DND-41 (cell line): ENCODE results near the gene RMI2.

Source experiments
- EZH2 ChIP-seq: IDR thresholded peaks from 3 replicates; pipeline ENCODE4 v1.6.1; 2012; ENCODE audit warnings: borderline replicate concordance, low read depth, mild to moderate bottlenecking, moderate library complexity, low read length, inconsistent platforms; ENCODE audit not compliant: severe bottlenecking
- TF ChIP-seq, protein P1 (sequence below): IDR thresholded peaks from 2 replicates; pipeline ENCODE4 v1.5.1; 2012; ENCODE audit warnings: borderline replicate concordance, low read length, moderate library complexity, mild to moderate bottlenecking; ENCODE audit not compliant: poor library complexity, severe bottlenecking; ENCODE audit errors: extremely low read depth

DNA sequence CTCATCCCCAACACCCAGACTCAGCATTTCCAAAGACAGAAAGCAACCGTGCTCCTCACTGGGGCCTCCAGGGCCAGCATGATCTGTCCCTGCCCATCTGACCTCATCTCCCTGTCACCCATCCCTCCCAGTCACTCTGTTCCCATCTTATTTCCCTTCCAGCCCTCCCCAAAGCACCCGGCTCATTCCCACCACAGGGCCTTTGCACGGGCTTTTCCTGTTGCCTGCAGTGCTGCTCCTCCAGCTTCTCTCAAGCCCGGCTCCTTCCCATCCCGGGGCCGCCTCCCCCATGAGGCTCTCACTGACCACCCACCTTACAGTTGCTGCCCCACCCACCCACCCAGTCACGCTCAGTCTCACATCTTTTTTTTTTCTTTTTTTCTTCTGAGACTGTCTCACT is 54.8 kb downstream of the RMI2 start:
- TF ChIP-seq, protein P1, sequence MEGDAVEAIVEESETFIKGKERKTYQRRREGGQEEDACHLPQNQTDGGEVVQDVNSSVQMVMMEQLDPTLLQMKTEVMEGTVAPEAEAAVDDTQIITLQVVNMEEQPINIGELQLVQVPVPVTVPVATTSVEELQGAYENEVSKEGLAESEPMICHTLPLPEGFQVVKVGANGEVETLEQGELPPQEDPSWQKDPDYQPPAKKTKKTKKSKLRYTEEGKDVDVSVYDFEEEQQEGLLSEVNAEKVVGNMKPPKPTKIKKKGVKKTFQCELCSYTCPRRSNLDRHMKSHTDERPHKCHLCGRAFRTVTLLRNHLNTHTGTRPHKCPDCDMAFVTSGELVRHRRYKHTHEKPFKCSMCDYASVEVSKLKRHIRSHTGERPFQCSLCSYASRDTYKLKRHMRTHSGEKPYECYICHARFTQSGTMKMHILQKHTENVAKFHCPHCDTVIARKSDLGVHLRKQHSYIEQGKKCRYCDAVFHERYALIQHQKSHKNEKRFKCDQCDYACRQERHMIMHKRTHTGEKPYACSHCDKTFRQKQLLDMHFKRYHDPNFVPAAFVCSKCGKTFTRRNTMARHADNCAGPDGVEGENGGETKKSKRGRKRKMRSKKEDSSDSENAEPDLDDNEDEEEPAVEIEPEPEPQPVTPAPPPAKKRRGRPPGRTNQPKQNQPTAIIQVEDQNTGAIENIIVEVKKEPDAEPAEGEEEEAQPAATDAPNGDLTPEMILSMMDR = no peak
- no peak for TF ChIP-seq EZH2
